CD4-positive, alpha-beta T cell treated with Interleukin-1 beta for 1 hour (primary cell): ENCODE results near the gene OSBP.

Source experiments
- DNase-seq, 2 donors: peaks; one replicate each; pipeline ENCODE4 v3.0.0-alpha.2; 2020 to 2022

OSBP gene

DNA sequence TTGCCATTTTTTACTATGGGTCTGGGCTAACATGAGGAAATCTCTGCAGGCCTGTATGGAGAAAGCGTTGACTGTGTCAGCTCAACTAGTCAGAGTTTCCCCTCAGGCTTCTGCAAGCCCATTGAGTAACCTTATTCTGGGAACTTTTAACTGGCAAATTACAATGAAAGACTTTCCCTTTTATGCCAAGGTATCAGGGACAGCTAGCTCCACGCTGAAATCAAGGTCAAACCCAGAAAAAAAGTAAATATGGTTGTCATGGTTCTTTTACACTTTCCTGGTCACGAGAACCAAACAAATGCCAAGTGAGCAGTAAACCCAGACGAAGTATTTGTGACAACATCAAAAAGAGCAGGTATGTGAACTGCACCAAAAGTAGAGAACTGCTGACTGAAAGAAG is 13.8 kb downstream of the OSBP start:
- no peak for DNase-seq

DNA sequence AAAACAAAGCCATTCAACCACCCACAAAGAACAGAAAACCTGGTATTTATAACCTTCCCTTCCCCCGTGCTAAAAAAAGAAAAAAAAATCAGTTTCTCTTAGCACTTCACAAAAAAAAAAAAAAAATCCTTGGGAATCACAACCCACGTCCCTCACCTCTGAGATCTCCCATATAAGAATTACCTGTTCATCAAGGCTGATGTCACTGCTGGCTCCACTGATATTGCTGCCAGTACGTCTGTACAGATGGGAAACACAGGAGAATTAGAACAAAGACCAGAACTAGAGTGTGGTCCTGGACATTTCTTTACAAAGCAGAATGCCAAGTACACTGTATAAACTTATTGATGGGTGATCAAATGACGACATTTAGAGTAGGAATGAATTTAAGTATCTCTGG is 14.9 kb downstream of the OSBP start:
- DNase-seq, result no peak

DNA sequence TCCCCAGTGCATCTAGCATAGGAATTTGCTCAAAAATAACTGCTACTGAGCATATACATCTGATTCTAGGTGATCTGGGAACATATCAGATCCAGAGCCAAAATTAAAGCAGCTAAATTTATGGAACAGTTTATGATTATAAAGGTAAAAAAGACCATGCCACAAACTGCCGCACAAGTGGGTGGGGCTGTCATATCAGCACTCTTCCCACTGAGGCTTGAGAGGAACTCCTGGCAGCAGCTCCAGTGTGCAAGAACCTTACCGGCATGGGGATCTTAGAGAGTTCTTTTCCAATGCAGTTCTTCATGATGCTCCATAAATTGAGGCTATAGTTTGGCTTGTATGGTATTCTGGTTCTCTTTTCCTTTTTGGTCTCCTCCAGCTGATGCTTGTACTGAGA is 15.3 kb downstream of the OSBP start:
- DNase-seq, result no peak

DNA sequence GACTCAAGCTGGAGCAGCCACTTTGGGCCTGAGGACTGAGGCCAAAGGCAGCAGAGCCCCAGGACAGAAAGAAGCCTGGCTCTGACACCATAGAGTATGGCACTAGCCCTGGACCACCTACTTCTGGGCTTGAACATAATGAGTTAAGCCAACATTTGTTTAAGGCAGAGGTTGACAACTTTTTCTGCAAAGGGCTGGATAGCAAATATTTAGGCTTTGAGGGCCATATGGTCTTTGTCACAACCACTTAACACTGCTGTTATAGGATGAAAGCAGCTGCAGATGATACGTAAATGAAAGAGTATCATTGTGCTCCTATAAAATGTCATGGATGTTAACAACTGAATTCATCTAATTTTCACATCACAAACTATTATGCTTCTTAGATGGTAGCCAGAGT is 16.6 kb downstream of the OSBP start:
- no peak for DNase-seq

DNA sequence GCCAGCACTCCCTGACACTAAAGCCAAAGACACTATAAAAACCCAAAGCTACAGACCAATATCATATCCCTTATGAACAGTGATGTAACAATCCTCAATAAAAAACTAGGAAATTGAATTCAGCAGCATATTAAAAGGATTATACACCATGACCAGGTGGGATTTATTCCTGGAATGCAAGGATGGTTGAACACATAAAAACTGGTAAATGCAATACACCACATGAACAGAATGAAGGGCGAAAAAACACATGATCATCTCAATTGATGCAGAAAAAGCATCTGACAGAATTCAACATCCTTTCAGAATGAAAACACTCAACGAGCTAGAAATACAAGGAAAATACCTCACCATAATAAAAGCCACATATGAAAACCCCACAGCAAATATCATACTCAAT is 31.3 kb downstream of the OSBP start:
- DNase-seq, result no peak

DNA sequence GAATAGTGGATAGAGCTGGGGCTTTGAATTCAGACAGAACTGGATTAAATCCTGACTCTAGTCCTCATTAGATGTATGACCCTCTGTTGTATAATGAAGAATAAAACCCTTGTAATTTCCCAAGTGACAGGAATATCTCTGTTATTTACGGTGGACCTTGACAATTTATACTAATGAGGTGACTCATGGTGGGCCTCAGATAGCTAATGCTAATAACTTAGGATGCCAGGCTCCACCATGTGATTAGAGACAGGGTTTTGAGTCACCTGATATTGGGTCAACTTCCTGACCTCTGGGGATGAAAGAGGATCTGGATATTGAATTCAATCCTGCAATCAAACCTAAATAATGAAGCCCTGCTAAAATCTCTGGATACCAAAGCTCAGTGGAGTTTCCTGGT is 33.6 kb downstream of the OSBP start:
- no peak for DNase-seq

DNA sequence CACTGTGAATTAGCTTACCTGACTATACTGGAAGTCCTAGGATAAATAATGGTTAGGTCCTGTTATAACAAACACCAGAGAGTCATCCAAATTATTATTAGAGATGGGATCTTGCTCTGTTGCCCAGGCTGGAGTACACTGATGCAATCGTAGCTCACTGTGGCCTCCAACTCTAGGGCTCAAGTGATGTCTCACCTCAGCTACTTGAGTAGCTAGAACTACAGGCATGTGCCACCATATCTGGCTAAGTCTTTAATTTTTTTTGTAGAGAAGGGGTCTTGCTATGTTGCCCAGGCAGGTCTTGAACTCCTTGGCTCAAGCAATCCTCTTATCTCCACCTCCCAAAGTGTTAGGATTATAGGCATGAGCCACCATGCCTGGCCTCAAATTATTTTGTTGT is 37.2 kb downstream of the OSBP start:
- no peak for DNase-seq

DNA sequence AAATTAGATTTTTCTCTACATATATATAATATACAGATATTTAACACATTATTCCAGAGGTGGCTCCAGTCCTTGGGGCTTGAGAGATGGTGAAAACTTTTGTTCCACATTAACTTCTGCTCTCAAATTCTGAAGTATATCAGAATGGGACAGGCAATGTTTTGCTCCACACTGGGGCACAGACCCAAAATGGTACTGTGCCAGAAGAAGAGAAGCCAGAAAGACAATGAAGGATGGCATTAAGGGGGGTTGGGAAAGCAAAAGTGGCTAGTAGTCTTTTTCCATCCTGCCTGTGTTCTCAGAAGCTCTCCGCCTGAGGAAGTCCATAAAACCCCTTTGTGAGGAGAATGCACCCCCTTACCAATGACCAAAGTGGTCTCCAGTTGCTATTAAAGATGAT is 40.1 kb downstream of the OSBP start:
- no peak for DNase-seq

DNA sequence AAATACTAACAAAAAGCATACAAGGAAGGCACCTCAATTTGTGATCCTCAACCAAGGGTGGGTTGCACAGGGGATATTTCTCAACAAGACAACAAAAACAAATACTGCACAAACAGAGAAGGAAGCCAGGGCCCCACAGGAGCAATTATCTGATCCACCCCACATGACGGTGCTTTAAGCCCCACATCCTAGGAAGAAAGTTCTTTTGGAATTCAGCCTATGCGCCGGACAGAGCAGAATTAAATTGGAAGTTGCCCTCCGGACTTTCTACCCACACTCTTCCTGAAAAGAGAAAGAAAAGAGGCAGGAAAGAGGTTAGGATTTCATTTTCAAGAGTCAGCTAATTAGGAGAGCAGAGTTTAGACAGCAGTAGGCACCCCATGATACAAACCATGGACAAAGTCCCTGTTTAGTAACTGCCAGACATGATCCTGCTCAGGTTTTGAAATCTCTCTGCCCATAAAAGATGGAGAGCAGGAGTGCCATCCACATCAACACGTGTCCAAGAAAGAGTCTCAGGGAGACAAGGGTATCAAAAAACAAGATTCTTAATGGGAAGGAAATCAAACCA is 40.6 kb downstream of the OSBP start:
- no peak for DNase-seq

DNA sequence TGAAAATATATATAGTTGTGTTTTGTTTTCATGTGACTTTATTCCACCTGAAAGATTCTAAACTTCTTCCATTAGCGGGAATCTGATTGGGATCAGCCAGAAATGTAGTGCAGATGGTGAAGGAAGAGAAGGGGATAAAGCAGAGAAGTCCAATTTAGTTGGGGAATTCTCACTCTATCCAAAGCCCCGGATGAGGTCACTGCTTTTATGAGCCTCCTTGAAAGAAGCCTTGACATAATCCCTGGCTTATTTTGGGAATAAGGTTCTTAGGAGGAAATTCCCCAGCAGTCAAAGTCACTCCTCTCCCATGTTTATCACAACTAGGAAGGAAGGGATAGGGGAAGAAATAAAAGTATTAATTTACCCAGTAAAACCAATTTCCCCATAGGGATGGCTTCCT is 41.1 kb downstream of the OSBP start:
- no peak for DNase-seq

DNA sequence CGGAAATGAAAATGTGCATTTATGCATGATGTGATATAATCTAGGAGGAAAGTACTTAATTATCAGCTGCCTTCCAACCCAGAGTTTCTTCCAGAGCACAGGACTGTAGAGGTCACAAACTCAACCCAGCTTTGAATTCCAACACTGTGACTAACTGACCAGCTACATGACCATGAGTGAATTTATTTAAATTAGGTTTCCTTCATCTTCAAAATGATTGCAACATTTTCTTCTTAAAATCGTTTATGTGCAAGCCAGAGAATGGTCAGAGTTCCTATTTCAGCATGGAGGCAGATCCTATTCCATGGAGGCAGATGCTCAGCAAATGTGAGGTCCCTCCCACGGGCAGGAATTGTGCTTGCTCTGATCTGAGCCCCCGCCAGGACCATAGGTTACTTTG is 42.4 kb downstream of the OSBP start:
- no peak for DNase-seq

DNA sequence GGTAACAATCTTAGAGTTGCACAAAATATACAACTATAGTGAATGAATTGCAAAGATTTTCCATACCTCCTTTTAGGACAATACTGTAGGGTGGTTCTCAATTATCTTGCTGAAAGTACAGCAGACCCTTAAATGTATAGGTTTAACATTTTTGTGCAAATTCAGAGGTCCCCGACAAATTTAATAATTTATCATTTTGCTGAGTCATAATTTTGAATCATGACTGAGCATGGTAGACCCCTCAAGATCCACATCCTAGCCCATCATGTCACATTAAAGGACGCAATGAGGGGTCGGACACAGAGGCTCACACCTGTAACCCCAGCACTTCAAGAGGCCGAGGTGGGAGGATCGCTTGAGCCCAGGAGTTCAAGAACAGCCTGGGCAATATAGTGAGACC is 43.5 kb downstream of the OSBP start:
- DNase-seq, result no peak

DNA sequence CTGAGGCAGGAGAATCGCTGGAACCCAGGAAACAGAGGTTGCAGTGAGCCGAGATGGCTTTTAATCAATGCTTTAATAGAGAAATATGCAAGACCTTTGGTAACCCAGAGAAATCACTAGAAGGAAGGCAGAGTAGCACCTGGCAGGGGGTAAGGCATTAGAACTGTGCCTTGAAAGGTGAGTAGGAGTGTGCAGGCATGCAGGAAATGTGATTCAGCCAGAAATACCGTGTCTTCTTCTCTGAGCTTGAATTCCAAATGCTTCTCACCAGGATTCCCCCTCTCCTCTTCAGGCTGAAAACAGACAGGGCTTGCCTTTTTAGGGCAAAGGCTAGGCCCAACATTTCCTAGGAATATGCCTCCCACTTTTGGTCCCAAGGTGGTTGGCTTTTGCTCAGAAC is 53.3 kb downstream of the OSBP start:
- no peak for DNase-seq

DNA sequence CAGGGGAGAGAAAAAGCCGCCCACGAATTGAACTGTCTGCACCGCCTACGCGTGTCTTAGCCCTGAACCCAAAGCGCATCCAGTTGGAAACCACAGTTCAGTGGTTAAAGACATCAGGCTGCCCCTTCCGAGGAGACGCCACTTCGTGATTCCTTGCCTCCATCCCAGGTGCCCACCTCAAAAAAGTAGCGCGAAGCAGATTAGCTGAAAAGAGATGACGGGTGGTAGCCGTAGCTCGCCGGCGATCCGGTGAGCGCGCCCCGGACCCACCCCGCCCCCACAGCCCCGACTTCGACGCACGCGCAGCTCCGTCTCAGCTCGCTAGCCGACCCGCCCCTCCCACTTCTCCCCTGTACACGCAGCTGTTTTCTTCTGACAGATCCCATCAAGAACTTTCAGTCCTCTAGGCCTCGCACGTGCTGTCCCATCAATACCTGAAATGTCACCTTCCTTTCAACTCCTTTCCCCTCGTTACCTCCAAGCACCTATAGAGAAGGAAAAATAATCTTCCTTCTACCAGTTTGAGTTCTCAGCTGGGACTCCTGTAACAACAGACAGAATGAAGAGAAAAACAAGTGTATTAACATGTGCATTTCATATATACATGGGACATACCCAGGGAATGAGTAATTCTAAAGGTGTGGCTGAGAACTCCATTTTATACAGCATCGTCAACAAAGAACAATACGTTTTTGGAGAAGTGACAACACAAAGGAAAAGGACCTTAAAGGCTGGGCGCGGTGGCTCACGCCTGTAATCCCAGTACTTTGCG is 54.7 kb downstream of the OSBP start:
- peak; percentile 83 to 84 for DNase-seq

DNA sequence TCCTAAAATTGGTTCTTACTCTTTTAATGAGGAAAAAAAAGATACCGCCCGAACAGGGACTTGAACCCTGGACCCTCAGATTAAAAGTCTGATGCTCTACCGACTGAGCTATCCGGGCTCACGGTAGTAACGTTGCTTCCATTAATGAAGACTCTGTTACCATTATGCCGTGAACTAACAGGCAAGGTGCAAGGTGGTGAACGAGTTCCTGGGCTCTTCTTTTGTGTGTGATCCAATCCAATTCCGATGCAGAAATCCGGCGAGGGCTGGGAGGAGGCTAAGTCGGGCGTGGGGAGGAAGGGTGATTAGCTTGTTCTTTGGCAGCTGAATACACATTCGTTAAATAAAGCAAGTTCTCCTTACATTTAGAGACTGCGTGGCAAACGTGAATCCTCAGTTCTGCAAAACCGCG is 55.3 kb downstream of the OSBP start:
- DNase-seq, result peak; percentile 69 to 84

DNA sequence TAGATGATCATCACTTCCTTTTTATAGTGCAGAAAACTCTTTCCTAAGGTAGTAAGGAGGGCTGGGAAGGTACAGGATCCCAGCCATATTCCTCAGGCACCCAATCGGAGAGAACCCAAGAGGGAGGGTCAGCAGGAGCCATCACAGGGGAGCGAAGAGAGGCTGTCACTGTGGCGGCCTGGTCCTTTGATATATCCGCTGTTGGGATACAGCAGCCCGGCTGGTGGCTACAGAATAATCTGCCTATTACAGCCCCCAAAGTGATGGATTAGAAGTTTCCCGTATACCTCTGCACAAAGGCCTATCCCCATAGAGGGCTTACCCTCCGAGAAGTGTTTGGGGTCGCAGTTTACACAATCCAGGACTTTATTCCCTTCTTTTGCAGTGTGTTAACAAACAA is 55.7 kb downstream of the OSBP start:
- DNase-seq, result no peak

DNA sequence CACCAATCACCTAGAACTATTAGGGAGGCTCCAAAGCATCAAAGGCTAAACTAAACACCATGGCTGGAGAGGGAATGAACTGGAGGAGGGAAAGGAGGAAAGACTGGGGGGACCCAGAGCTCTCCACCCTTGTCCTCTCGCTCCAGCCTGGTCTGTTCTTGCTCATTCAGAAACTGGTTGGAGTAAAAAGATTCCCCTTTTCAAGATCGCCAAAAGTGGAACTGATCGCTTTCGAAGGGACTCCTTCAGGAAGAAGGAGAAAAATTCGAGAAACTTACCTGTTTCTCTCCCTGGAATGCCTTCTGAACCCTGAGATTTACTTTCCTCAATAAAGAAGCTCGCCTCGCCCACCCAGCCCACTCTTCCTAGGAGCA is 57.3 kb downstream of the OSBP start:
- DNase-seq, result no peak

DNA sequence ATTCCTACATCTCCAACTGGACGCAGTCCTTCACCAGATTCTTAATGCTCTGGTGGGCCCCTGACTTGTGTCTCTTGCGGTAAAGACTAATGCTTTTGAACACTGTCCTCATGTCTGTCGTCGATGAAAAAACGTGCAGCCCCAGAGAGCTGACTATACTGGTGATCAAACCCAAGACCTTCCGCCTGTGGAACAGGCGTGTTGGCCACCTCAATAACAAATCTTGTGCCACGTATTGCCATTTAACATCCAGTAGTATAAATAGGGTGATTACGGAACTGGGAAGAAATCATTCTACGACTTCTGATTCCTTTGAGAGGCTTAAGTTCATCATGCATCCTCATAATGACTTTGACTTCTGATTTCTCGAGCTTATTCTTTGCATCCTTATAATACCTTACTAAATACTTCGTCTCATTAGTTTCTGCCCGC is 58.6 kb downstream of the OSBP start:
- DNase-seq, result no peak

DNA sequence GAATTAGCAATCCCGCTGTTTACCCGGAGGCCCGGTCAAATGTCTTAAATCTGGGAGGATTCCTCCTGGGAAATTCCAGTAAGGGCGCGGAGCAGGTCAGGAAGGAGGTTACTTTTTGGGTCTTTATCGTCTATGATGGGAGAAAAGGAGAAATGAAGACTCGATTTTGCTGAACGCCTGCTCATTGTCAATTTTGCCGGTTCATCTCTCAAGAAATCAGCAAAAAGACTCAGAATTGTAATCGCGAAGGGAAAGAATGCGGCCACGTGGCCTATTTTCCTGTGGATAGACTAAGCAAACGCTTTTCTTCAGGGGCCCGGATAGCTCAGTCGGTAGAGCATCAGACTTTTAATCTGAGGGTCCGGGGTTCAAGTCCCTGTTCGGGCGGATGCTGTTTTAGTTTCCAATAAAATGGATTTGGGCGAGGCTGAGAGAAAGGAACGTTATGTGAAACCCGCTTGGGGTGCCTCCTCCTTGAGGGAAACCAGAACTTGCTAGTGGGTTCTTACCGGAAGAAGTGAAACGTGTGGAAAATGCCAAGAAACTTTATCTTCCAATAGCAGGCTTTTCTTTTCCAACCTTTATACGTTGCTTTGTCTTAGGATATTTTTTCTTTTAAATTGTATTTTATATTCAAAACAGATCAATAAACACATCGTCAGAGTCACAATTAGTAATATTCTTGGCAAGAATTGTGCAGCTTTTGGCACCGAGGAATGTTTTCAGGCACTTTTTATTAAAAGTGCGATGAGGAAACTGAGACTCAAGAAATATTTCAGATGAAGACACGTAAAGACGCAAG is 59.3 kb downstream of the OSBP start:
- DNase-seq, result peak; percentile 66 to 69

DNA sequence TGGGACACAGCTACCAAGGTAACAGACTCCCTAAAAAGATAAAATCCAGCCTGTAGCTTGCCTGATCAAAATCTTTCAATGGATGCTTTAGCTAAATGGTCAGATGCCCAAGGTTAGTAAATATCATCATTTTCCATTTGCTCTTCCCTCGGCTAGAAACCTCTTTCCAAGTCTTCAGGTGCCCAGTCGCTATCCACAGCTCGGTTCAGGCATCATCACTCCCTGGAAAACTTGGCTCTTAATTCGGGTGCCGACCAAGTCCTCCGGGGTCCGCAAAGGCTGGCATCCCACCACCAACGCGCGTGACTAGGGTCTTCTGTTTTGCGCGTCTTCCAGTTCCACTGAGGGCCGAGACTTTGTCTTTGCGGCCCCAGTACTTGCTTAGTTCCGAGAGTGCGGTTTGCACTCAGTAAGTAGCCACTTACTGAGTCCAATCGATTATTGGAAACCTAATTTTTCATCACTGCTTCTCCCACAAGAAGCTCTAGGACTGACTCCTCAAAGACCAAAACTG is 59.9 kb downstream of the OSBP start:
- no peak for DNase-seq

DNA sequence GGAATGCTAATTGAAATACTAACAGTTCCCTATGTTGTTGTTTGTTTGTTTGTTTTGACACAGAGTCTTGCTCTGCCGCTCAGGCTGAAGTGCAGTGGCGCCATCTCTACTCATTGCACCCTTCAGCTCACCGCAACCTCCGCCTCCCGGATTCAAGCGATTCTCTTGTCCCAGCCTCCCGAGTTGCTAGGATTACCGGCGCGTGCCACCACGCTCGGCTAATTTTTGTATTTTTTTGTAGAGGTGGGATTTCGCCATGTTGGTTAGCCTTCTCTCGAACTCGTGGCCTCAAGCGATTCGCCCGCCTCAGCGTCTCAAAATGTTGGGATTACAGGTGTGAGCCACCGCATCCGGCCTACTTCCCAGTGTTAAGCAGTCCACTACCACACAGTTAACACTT is 62.3 kb downstream of the OSBP start:
- DNase-seq, result no peak

DNA sequence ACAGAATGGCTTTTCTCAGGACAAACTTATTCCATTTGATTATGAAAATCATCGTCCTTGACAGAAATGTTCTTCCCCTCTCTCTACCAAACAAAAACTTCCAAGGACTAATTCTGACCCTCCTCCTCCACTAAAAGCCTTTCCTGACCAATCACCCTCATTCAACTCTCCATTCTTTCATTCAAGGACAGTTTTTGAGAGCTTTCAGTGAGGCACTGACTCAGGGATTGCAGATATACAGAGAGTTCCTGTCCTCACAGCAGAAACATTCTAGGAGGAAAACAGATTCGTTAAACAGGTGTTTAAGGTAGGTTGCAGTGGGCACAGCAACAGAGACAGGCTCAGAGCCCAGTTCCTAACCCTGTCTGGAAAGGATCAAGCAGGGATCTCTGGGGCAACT is 62.7 kb downstream of the OSBP start:
- DNase-seq, result no peak

DNA sequence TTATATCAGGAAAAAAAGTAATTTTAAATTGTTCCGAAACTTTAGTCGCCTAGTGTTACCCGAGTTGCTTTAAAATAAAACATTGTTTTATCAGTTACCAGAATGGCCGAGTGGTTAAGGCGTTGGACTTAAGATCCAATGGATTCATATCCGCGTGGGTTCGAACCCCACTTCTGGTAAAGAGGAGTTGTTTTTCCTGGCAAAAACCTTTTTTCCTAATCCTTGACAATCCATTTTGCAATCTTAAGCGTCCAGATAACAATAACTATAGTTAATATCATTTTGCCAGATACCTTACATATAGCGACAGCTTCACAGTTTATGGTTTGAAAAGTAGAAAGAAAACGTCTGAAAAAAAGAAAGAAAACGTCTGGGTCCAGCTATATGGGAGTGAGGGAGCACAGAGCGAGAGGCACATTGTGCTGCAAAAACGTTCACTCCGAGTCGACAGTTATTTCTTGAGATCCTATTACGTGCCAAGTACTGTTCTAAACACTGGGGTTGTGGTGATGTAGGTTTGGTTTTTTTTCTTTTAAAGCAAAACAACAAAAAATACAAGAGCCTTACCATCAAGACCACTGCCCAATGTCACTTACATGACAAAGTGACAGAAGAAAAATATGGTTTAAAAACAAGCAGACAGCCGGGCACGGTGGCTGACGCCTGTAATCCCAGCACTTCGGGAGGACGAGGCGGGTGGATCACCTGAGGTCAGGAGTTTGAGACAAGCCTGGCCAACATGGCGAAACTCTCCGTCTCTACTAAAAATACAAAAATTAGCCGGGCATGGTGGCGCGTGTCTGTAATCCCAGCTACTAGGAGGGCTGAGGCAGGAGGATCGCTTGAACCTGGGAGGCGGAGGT is 63.7 kb downstream of the OSBP start:
- no peak for DNase-seq
